SHP77 (cell line): ENCODE data around the gene SLMAP.

Experiments used
- DNase-seq, 2 experiments: peaks; one replicate each; lab custom pipeline; 2025; lab: John Stamatoyannopoulos, UW

Gene SLMAP

GRCh38 chr3:57753016-57753415 is 3.1 kb upstream of the SLMAP start:
- DNase-seq = no peak

DNA sequence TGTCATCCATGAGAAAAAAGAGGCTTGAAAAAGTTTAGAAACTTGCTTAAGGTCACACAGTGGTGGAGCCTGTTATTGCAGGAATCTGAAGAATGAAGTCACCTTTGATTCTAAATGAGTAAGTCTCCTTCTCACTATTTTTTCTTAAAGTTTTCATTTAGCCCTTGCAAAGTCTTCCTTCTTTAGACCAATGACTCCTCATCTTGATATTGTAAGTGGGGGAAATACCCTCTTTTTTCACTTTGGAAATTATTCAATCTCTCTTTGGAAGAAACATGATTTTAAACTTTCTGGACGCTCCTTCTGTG is 787 bp upstream of the SLMAP start:
- peak in 1 of 2 experiments; percentile 4 for DNase-seq

- DNase-seq = peak in 1 of 2 experiments; percentile 6
These were observed 656 bp downstream of the SLMAP start for GRCh38 chr3:57756528-57757401.

GRCh38 chr3:57757642-57758297 is 1.7 kb downstream of the SLMAP start:
- no peak for DNase-seq

DNA sequence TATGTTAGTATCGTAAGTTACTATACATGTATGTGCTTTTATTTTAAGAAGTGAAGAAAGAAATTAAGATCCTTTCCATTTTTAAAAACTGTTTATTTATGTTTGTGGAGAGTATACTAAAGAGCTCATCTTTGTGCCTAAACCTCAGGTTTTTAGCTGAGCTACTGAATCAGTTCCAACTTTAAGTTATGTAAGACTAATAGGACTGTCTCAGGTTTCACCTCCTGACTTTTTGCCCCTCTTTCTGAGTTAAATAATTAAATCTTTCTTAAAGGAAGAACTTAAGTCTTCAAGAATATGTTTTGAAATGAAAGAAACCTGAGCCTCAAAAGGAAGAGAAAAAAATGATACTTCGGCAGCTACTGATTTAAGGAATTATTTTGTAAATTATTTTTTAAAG is 2.6 kb downstream of the SLMAP start:
- DNase-seq = no peak

DNA sequence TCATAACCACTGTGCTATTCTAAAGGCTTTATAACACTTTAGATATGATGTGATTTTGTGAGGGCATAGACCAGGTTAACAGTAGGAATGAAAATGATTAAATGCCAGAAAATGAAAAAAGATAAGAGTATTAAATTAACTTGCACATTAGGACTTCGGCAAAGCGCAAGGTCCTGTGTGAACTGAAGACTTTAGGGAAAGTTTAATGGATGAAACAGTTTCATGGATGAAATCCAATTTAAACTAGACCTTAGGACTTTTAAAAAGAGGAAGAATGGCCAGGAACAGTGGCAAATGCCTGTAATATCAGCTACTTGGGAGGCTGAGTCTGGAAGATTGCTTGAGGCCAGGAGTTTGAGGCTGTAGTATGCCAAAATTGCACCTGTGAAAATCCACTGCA is 8.7 kb downstream of the SLMAP start:
- DNase-seq = no peak

DNA sequence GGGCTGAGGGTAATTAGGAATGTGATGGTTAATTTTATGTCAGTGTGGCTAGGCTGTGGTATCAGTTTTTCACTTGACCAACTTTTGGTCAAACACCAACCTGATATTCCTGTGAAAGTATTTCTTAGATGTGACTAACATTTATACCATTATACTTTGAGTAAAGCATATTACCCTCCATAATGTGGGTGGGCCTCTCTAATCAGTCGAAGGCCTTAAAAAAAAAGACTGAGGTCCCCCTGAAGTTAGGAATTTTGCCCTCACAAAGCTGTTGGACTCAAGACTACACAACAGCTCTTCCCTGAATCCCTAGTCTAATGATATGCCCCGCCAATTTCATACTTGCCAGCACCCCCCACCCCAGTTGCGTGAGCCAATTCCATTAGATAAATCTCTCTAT is 12.5 kb downstream of the SLMAP start:
- no peak for DNase-seq

GRCh38 chr3:57770009-57770827 is 14.1 kb downstream of the SLMAP start:
- DNase-seq = no peak

GRCh38 chr3:57772251-57772650 is 16.1 kb downstream of the SLMAP start:
- DNase-seq = no peak

DNA sequence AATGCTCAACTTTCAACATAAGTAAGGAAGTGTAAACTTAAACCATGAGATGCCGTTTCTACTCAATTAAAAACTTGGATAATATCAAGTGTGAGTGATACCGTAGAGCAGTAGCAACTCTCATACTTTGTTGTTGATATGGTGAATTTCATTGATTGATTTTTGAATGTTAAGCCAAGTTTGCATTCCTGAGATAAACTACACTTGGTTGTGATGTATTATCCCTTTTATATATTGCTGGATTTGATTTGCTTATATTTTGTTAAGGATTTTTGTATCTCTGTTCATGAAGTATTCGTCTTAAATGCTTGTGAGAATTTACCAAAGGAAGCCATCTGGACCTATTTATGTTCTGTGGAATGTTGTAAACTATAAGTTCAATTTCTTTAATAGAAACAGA is 21.7 kb downstream of the SLMAP start:
- DNase-seq = no peak

DNA sequence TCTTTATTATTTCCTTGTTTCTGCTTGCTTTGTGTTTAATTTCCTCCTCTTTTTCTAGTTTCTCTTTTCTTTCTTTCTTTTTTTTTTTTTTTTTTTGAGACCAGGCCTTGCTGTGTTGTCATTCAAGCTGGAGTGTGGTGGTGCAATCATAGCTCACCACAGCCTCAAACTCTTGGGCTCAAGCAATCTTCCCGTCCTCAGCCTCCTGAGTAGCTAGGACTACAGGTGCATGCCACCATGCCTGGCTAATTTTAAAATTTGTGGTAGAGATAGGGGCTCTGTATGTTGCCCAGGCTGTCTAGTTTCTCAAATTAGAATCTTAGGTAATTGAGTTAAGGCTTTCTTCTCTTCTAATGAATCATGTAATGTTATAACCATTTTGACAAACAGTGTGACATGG is 22.4 kb downstream of the SLMAP start:
- DNase-seq = no peak

- no peak for DNase-seq
These were observed 23.6 kb downstream of the SLMAP start for GRCh38 chr3:57779666-57780065.

- no peak for DNase-seq
These were observed 27.3 kb downstream of the SLMAP start for GRCh38 chr3:57783186-57784088.

DNA sequence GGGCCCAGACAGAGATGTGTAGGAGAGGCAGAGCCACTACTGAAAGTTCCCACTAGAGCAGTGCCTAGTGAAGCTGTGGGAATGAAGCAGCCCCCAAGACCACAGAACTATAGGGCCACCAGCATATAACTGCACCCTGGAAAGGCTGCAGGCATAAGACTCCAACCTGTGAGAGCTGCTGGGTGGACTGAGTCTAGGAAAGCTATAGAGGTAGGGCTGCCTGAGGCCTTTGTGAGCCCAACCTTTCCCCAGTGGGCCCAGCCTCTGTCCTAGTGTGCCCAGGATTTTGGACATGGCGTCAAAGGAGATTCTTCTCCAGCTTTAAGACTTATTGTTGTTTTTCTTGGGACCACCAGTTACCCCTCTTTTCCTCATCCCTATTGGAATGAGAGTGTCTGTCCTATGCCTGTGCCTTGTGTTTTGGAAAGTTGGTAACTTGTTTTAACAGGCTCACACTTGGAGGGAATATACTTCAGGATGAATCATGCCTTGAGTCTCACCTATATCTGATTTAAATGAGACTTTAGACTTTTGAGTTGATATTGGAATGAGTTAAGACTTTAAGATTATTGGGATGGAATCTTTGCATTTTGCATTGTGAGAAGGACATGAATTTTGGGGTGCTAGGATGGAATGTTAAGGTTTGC is 28.1 kb downstream of the SLMAP start:
- no peak for DNase-seq

- no peak for DNase-seq
These were observed 29.3 kb downstream of the SLMAP start for GRCh38 chr3:57785446-57785845.

DNA sequence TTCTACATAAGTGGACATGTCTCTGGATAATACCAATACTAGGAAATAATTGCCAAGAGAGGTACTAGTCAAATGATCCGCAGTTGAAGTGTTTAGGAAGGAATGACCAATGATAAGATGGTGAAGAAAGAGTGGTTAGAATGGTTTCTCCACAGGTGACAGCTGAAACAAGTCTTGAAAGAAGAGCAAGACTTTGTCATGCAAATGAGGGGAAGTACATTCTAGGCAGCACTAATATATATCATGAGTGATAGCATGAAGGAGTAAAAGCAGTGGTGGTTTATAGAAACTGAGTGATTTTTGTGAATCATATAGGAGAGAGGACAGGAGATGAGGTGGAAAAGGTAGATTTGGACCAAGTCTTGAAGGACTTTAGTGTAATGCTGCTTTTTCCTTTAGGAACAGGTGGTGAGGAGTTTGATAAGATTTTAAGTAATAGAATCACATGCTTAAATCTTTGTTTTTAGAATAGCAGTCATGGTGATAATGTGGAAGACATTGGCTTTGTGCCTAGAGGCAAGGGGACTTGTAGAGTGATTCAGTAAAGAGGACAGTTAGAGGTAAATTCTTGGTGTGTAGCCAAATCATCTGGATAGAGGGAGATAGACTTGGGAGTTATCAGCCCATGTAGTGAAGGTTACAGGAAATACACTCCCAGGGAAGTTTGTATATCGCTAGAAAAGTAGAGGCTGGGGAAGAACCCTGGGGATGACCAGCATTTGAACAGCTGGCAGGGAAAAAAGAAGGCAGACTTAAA is 31.9 kb downstream of the SLMAP start:
- no peak for DNase-seq

DNA sequence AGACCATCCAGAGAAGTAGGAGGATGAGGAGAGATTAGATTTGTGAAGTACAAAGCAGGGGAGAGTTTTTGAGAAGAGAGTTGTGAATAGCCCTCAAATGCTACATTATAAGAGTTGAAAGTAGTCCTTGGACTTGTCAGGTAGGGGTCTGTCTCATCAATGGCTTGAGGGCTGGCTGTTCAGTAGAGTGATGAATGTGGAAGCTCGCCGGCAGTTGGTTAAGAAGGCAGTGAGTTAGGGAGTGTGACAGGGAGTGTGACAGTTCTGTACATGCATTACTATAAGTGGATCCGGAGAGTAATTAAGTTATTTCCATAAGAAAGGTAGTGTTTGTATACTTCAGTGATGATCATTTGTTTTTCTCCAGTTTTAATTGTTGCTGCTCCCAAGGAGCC is 32.5 kb downstream of the SLMAP start:
- no peak for DNase-seq

DNA sequence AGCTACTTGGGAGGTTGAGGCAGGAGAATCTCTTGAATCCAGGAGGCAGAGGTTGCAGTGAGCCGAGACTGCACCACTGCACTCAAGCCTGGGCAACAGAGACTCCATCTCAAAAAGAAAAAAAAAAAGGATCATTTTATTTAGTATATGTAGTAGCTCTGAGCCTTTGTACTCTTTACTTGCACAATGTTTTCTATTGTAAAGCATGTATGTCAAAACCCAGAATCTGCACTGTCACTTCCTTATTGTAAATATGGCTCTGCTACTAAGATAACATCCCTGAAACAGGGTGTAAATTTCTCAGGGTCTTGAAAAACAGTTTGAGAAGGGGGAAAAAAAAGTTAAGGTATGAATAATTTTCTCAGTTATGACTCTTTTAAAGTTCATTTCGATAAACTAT is 35.1 kb downstream of the SLMAP start:
- DNase-seq = no peak

DNA sequence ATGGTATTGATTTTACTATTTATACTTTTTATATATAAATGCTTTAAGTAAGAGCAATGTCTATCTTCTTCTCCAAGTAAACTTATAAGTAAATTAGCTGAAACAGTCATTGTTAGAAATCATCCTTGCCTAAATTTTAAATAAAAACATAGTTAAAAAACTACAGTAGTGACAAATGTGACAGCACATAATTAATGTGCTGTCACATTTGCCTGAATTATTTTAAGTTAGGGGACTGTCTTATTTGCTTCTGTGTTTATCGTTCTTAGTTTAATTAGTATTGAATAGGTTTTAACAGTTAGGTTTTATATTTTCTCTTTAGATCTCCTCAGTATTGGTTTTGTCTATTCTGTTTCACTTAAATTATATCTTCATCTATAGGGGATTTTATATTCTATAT is 36.1 kb downstream of the SLMAP start:
- DNase-seq = no peak

- DNase-seq = no peak
These were observed 37.7 kb downstream of the SLMAP start for GRCh38 chr3:57793737-57794187.
